ENCODE results near the gene ATXN1. TPM values are rescaled to one million over a fixed set of nuclear protein-coding genes. Genes with fewer than 3 reads are reported as not detected.

Gene ATXN1
- total and polyA plus RNA-seq, 2 of the 8 experiments (the other 6 are each of a cell fraction or from before 2014, with no cell fraction given) = 1.6 to 4.0 TPM

DNA sequence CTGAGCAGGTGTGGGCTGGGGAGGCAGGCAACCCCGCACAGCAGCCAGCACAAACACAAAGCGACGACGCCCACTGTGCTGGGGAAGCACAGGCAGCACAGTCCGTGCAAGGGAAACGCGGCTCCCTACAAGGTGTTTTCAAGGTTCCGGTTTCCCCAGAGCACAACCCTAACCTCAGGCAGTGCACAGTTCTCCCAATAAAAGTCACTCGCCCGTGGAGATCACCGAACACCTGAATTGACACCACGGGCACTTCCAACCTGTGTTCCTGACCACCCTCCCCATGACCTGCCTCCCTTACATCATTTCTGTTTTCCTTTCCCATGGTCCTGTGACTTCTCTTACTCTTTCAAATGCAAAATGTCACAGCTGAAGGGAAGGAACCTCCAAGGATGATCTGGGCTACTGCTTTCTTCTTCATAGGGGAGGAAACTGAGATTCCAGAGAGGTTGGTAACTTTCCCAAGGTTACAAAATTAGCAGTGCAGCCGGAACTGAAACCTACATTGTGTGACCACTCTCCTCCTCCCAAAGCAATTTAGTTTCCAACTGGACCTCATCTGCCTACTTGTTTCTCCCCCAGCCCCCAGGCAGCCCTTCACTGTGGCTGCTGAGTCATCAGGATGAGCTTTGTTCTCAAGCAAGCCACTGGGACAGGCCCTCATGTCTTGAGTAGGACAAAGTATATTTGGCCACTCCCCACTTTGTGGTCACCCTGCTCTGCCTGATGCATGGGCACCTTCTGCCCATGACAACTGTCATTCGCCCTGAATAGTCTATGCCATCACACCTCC, 125.3 kb downstream of the ATXN1 start:
- Histone ChIP-seq H3K79me1 (ENCODE audit: low read depth, low read length) (no peaks in the 10 kb centered on the region), H2BK12ac (ENCODE audit: low read depth, low read length) (peak overlapping the region; percentile 80; the same call in 1 of the 2 replicates), H3K79me2 (ENCODE audit: control insufficient read depth in 1 of 2, insufficient read depth in 2 of 2, low read length in 2 of 2) (no peaks in the 10 kb centered on the region), H3K4me3 (ENCODE audit: extremely low read depth in 1 of 4, insufficient read depth in 2 of 4, low read depth in 3 of 4, low read length in 4 of 4) (no peak overlapping the region), H4K8ac (ENCODE audit: extremely low read depth, insufficient read depth, low read length) (0 out of 2 replicates have a peak overlapping the region, but pooled peaks have one; percentile 31), H4K5ac (ENCODE audit: insufficient read length, low read depth, low read length) (no peak overlapping the region), H3K9ac (replicated peaks in 1 of 4; ENCODE audit: extremely low read depth in 1 of 4, low read depth in 3 of 4, low read length in 3 of 4) (no peak overlapping the region; a peak in 2 of 7 replicates), H2AK5ac (ENCODE audit: low read depth, low read length) (no peak overlapping the region; the same call in 1 of the 2 replicates), H2BK5ac (ENCODE audit: low read depth, low read length) (peak overlapping the region; percentile 86; the same call in 1 of the 2 replicates), H2BK15ac (ENCODE audit: low read length) (no peak overlapping the region), H3K9me3 (ENCODE audit: insufficient read depth in 2 of 2, low read depth in 1 of 2, low read length in 1 of 2) (peaks cover 0 to 4% of the 10 kb centered on the region in 2 experiments; a peak in 1 of 4 replicates), H2BK120ac (replicated peaks; ENCODE audit: low read depth, low read length) (no peak overlapping the region), H2AFZ (ENCODE audit: low read length) (peak overlapping the region; percentile 74), H3K36me3 (ENCODE audit: control insufficient read depth in 2 of 4, insufficient read depth in 4 of 4, low read length in 3 of 4) (no peaks in the 10 kb centered on the region), H3K4ac (replicated peaks; ENCODE audit: insufficient read length, low read depth, low read length) (no peak overlapping the region), H3K18ac (ENCODE audit: extremely low read depth, low read length) (peak overlapping the region; percentile 27; the same call in 1 of the 2 replicates), H2BK20ac (ENCODE audit: low read length) (no peak overlapping the region), H3K23me2 (ENCODE audit: low read depth, low read length) (no peaks in the 10 kb centered on the region), H3K56ac (replicated peaks; ENCODE audit: insufficient read length, low read depth, low read length) (no peak overlapping the region), H3K23ac (ENCODE audit: insufficient read length) (no peak overlapping the region), H3K4me1 (replicated peaks in 1 of 4; ENCODE audit: control insufficient read depth in 3 of 4, insufficient read depth in 4 of 4, low read length in 3 of 4) (peaks cover 0 to 9% (median 2%) of the 10 kb centered on the region in 4 experiments; a peak in 2 of 7 replicates), H4K20me1 (replicated peaks in 1 of 2; ENCODE audit: control insufficient read depth in 1 of 2, insufficient read depth in 2 of 2, low read length in 2 of 2) (no peaks in the 10 kb centered on the region), H3K4me2 (ENCODE audit: insufficient read depth in 1 of 2, low read depth in 2 of 2, low read length in 2 of 2) (peak overlapping the region; percentile 14 to 31), H4K91ac (replicated peaks; ENCODE audit: insufficient read length, low read length) (no peak overlapping the region), H3K27ac (ENCODE audit: low read depth, low read length) (no peak overlapping the region), H3K14ac (ENCODE audit: insufficient read length) (no peak overlapping the region), H3K27me3 (replicated peaks in 1 of 4; ENCODE audit: control insufficient read depth in 3 of 4, extremely low read depth in 1 of 4, insufficient read depth in 3 of 4, low read length in 3 of 4) (no peaks in the 10 kb centered on the region)
- no peak for FAIRE-seq
- 81% methylated on average over 14 of the region's 14 CpGs; no CpG with 5 or more reads in 1 of the 2 experiments for WGBS, 2 experiments (ENCODE audit: extremely low coverage in 1 of 2, insufficient coverage in 1 of 2, insufficient read length in 1 of 2, insufficient replicate concordance in 2 of 2, low coverage in 1 of 2, low lambda C conversion rate in 2 of 2, missing lambda C conversion rate in 1 of 2)
- DNase-seq (ENCODE audit: low read depth in 1 of 2, low spot score in 2 of 2) = peak in 1 of 2 experiments; percentile 33
- CTCF ChIA-PET (ENCODE audit: partially characterized antibody) = interaction anchor here (1.2 to 1.9 kb wide), 3 partner anchors 13 to 127 kb away, joined by 3 to 4 read pairs (median 4); partner anchors contain the start of gene ATXN1
- POLR2A ChIA-PET (ENCODE audit: partially characterized antibody) = interaction anchor here (0.7 to 1.4 kb wide), 2 partner anchors 11 to 15 kb away, joined by 3 to 4 read pairs; no protein-coding TSS in a partner anchor
- no peak for TF ChIP-seq CHD2 (IDR thresholded peaks at IDR 0.05; ENCODE audit: low read length)
- no peak for TF ChIP-seq POU5F1 (IDR thresholded peaks at IDR 0.05; ENCODE audit: low read depth, low read length)
- no peak for TF ChIP-seq SAP30 (IDR thresholded peaks at IDR 0.05; ENCODE audit: insufficient read depth, insufficient replicate concordance, low read length)
- no peak for TF ChIP-seq TBP (IDR thresholded peaks at IDR 0.05; ENCODE audit: low read depth, low read length)
- TF ChIP-seq, protein P1, sequence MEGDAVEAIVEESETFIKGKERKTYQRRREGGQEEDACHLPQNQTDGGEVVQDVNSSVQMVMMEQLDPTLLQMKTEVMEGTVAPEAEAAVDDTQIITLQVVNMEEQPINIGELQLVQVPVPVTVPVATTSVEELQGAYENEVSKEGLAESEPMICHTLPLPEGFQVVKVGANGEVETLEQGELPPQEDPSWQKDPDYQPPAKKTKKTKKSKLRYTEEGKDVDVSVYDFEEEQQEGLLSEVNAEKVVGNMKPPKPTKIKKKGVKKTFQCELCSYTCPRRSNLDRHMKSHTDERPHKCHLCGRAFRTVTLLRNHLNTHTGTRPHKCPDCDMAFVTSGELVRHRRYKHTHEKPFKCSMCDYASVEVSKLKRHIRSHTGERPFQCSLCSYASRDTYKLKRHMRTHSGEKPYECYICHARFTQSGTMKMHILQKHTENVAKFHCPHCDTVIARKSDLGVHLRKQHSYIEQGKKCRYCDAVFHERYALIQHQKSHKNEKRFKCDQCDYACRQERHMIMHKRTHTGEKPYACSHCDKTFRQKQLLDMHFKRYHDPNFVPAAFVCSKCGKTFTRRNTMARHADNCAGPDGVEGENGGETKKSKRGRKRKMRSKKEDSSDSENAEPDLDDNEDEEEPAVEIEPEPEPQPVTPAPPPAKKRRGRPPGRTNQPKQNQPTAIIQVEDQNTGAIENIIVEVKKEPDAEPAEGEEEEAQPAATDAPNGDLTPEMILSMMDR (IDR thresholded peaks at IDR 0.05; ENCODE audit: control extremely low read depth in 1 of 3, insufficient read depth in 1 of 3, low read depth in 1 of 3, low read length in 3 of 3) = no peak
- no peak for TF ChIP-seq ZNF274 (IDR thresholded peaks at IDR 0.05; ENCODE audit: borderline replicate concordance, extremely low read depth, low read length)
- no peak for TF ChIP-seq GTF2F1 (IDR thresholded peaks at IDR 0.05; ENCODE audit: borderline replicate concordance, low read depth, low read length)
- no peak for TF ChIP-seq BACH1 (IDR thresholded peaks at IDR 0.05; ENCODE audit: low read length)
- no peak for TF ChIP-seq KDM5A (IDR thresholded peaks at IDR 0.05; ENCODE audit: low read length)
